ENCODE results near the gene F12.

GRCh38 chr5:177458912-177459350 lies 49.6 kb upstream of the F12 start:
- TF ChIP-seq POLR2A (IDR thresholded peaks at IDR 0.05) (no peak), CTCF (IDR thresholded peaks at IDR 0.05) (no peak), POLR2AphosphoS5 (IDR thresholded peaks at IDR 0.05) (no peak)

Measured in transverse colon (tissue), 4 donors.